HCT116 (cell line): ENCODE measurements around the gene IMPDH1. TPM values are rescaled to one million over a fixed set of nuclear protein-coding genes. Genes with fewer than 3 reads are reported as not detected.

ENCODE experiments used
- ATAC-seq: fragments of 200-7000 bp; cut with Tn5 transposase; 2 replicates; pipeline ENCODE4 v1.9.1; 2020; ENCODE audit warnings: mild to moderate bottlenecking, moderate library complexity
- BruUV-seq: library from RNA; stranded (reverse); fragments of 400-500 nt; replicated peaks from 2 replicates; lab custom pipeline; 2021; lab: Mats Ljungman, UMichigan
- CTCF ChIA-PET: fragments of 300-600 bp; sonication (Branson Sonifier 250); formaldehyde crosslinking; loops from one replicate; lab custom pipeline; 2021; ENCODE audit warnings: antibody characterized with exemption; lab: Charles Lee
- POLR2A ChIA-PET: fragments of 300-600, 350-600 bp; sonication (Branson Sonifier 250); formaldehyde crosslinking; loops from one replicate; lab custom pipeline; 2021; ENCODE audit warnings: antibody characterized with exemption; lab: Charles Lee
- RAD21 ChIA-PET, 2 experiments: fragments of 300-600 bp; sonication (Branson Sonifier 250); formaldehyde crosslinking; loops; one replicate each; lab custom pipeline; 2023; ENCODE audit warnings: low total read pairs in 2 of 2; ENCODE audit not compliant: uncharacterized antibody in 2 of 2, unreplicated experiment in 2 of 2, low non-redundant PET in 1 of 2; lab: Charles Lee
- DNase-seq: peaks from one replicate; pipeline ENCODE4 v3.0.0-alpha.2; 2010; ENCODE audit warnings: low read depth, low spot score
- H2AFZ ChIP-seq: fragments of 200-600 bp; shearing (Covaris generic), sonication (generic); 2 replicates; pipeline ENCODE4 v1.6.1; 2017; ENCODE audit warnings: low read depth, mixed run types, mixed read lengths, antibody characterized with exemption, low read length; ENCODE audit not compliant: poor library complexity, severe bottlenecking
- H3K27ac ChIP-seq: 2 replicates; pipeline ENCODE4 v1.5.1; 2012; ENCODE audit warnings: low read depth, low read length
- H3K27me3 ChIP-seq: fragments of 200-600 bp; sonication (generic); 2 replicates; pipeline ENCODE4 v1.6.1; 2016; ENCODE audit warnings: mixed run types, low read length, mixed read lengths; ENCODE audit not compliant: insufficient read depth
- H3K36me3 ChIP-seq, 2 experiments: fragments of 200-500 bp in 1 of 2; fragments of 200-600 bp in 1 of 2; sonication (Bioruptor generic) in 1 of 2; sonication (generic) in 1 of 2; 2 replicates each; pipeline versions ENCODE4 v1.5.1 to v1.6.1; 2014 to 2016; ENCODE audit warnings: low read length in 2 of 2, inconsistent platforms in 1 of 2, mixed read lengths in 1 of 2, mixed run types in 1 of 2; ENCODE audit not compliant: insufficient read depth in 2 of 2, control insufficient read depth in 1 of 2
- H3K4me1 ChIP-seq, 2 experiments: fragments of 200-600 bp in 1 of 2; sonication (generic) in 1 of 2; 2 replicates each; pipeline versions ENCODE4 v1.5.1 to v1.6.1; 2012 to 2017; ENCODE audit warnings: low read length in 2 of 2, inconsistent platforms in 1 of 2, mild to moderate bottlenecking in 1 of 2, mixed read lengths in 1 of 2, mixed run types in 1 of 2, moderate library complexity in 1 of 2; ENCODE audit not compliant: insufficient read depth in 2 of 2, control insufficient read depth in 1 of 2
- H3K4me2 ChIP-seq: fragments of 200-600 bp; sonication (generic); 2 replicates; pipeline ENCODE4 v1.6.1; 2017; ENCODE audit warnings: mixed run types, low read length, mixed read lengths
- H3K4me3 ChIP-seq, 2 experiments: fragments of 200-600 bp in 1 of 2; sonication (generic) in 1 of 2; replicated peaks in 1 of 2; 2 replicates each; pipeline ENCODE4 v1.5.1; 2011 to 2016; ENCODE audit warnings: low read length in 2 of 2, control low read depth in 1 of 2, low read depth in 1 of 2, mild to moderate bottlenecking in 1 of 2, mixed read lengths in 1 of 2, mixed run types in 1 of 2
- H3K79me2 ChIP-seq: fragments of 200-600 bp; sonication (generic); 2 replicates; pipeline ENCODE4 v1.6.1; 2017; ENCODE audit warnings: mild to moderate bottlenecking, mixed run types, low read length, moderate library complexity, mixed read lengths; ENCODE audit not compliant: insufficient read depth
- H3K9ac ChIP-seq: fragments of 200-600 bp; sonication (generic); 2 replicates; pipeline ENCODE4 v1.6.1; 2016; ENCODE audit warnings: low read length, mixed read lengths
- H3K9me2 ChIP-seq: fragments of 200-600 bp; sonication (generic), shearing (Covaris generic); 2 replicates; pipeline ENCODE4 v1.6.1; 2017; ENCODE audit warnings: mixed run types, mild to moderate bottlenecking, moderate library complexity; ENCODE audit not compliant: insufficient read depth
- H3K9me3 ChIP-seq, 2 experiments: fragments of 200-500 bp in 1 of 2; fragments of 200-600 bp in 1 of 2; sonication (Bioruptor generic) in 1 of 2; sonication (generic) in 1 of 2; 2 replicates each; pipeline ENCODE4 v1.6.1; 2014 to 2017; ENCODE audit warnings: low read length in 2 of 2, mixed read lengths in 2 of 2, inconsistent platforms in 1 of 2, low read depth in 1 of 2, mild to moderate bottlenecking in 1 of 2, mixed run types in 1 of 2, moderate library complexity in 1 of 2; ENCODE audit not compliant: control insufficient read depth in 1 of 2, insufficient read depth in 1 of 2
- H4K20me1 ChIP-seq: fragments of 200-600 bp; sonication (generic), shearing (Covaris generic); 2 replicates; pipeline ENCODE4 v1.6.1; 2017; ENCODE audit warnings: mixed run types, mild to moderate bottlenecking, moderate library complexity; ENCODE audit not compliant: insufficient read depth
- EZH2 ChIP-seq: fragments of 200-600 bp; sonication (generic); IDR thresholded peaks from 2 replicates; pipeline ENCODE4 v1.6.1; 2017; ENCODE audit warnings: antibody characterized with exemption, mixed run types
- SP1 ChIP-seq: IDR thresholded peaks from 2 replicates; pipeline ENCODE4 v1.6.1; 2012; ENCODE audit warnings: low read depth
- TCF7L2 ChIP-seq: IDR thresholded peaks from 2 replicates; pipeline ENCODE4 v1.7.0; 2011; ENCODE audit warnings: borderline replicate concordance, inconsistent platforms; ENCODE audit not compliant: insufficient read depth, insufficient read length; ENCODE audit errors: extremely low read depth
- YY1 ChIP-seq: IDR thresholded peaks from 2 replicates; pipeline ENCODE4 v1.6.1; 2011; ENCODE audit warnings: low read length, low read depth, moderate library complexity, mild to moderate bottlenecking; ENCODE audit not compliant: insufficient replicate concordance; ENCODE audit errors: extremely low read depth
- ZNF274 ChIP-seq: fragments of 200-500 bp; sonication (Bioruptor generic); IDR thresholded peaks from 2 replicates; pipeline ENCODE4 v1.6.1; 2014; ENCODE audit warnings: mild to moderate bottlenecking, low read depth, low read length, inconsistent platforms
- intact Hi-C: fragments of 100-400 bp; cut with micrococcal nuclease; formaldehyde crosslinking; loops from 2 replicates; pipeline ENCODE4 v1.10.0; 2022
- total RNA-seq: library from RNA; stranded (reverse); gene quantifications from one replicate; pipeline ENCODE4 v1.2.1, GENCODE V29; 2021; ENCODE audit not compliant: unreplicated experiment
- TF ChIP-seq, protein P1 (sequence below): IDR thresholded peaks from 2 replicates; pipeline ENCODE4 v1.6.1; 2011; ENCODE audit warnings: mild to moderate bottlenecking, low read length, moderate library complexity; ENCODE audit not compliant: insufficient replicate concordance; ENCODE audit errors: extremely low read depth
- TF ChIP-seq, protein P2 (sequence below): IDR thresholded peaks from 2 replicates; pipeline ENCODE4 v1.6.1; 2012; ENCODE audit warnings: low read depth

The IMPDH1 gene
- total RNA-seq, 1 experiment from 2014 or later = 98.2 TPM

DNA sequence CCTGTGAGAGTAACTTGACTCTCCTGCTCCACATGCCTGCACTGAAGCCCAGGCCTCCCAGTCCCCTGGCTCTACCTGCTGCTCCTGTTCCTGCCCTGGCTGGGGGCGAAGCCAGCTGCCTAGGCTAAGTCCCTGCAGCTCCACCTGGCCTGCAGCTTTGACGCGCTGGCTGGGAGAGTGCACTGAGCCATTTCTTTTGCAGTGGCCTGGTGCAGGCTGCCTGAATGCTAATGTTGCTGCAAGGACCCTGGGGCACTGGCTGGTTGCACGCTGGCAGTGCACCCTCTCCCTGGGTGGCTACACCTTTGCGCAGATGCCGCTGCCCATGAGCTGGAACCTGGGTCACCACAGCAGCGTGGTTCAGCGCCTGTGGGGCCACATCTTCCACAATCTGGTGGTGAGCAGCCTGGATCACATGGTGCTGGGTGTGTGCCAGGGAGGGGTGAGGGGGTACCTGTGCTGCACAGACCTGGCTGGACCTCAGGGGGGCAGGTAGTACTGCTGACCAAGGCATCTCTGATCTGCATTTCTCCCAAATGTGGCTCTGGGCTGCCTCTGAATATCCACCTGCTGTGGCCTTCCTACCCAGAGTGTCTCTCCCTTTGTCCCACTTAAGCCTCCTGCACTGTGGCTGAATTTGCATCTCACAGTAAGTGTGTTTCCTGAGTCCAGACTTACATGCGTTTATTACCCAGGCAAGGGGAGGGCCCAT, 20.0 kb downstream of the IMPDH1 start:
- ChIA-PET RAD21 (no interaction called here), CTCF (interaction anchor here (0.9 to 5.9 kb wide), 2 partner anchors 8 to 42 kb away, joined by 5 to 134 read pairs; no protein-coding TSS in a partner anchor), POLR2A (interaction anchor here (0.6 kb wide), 1 partner anchor 47 kb away, joined by 3 read pairs; no protein-coding TSS in a partner anchor)
- Histone ChIP-seq H3K4me2 (no peak overlapping the region), H3K36me3 (peaks cover 3 to 18% of the 10 kb centered on the region in 2 experiments; a peak in 3 of 4 replicates), H2AFZ (no peak overlapping the region), H3K9me2 (no peaks in the 10 kb centered on the region), H3K79me2 (no peaks in the 10 kb centered on the region), H4K20me1 (no peaks in the 10 kb centered on the region), H3K4me3 (no peak overlapping the region), H3K9ac (no peak overlapping the region), H3K4me1 (no peaks in the 10 kb centered on the region), H3K9me3 (no peaks in the 10 kb centered on the region), H3K27ac (no peak overlapping the region), H3K27me3 (no peaks in the 10 kb centered on the region)
- no peak for DNase-seq
- no TSS peak for BruUV-seq
- TF ChIP-seq ZNF274 = no peak
- TF ChIP-seq, protein P1, sequence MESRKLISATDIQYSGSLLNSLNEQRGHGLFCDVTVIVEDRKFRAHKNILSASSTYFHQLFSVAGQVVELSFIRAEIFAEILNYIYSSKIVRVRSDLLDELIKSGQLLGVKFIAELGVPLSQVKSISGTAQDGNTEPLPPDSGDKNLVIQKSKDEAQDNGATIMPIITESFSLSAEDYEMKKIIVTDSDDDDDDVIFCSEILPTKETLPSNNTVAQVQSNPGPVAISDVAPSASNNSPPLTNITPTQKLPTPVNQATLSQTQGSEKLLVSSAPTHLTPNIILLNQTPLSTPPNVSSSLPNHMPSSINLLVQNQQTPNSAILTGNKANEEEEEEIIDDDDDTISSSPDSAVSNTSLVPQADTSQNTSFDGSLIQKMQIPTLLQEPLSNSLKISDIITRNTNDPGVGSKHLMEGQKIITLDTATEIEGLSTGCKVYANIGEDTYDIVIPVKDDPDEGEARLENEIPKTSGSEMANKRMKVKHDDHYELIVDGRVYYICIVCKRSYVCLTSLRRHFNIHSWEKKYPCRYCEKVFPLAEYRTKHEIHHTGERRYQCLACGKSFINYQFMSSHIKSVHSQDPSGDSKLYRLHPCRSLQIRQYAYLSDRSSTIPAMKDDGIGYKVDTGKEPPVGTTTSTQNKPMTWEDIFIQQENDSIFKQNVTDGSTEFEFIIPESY = no peak
- TF ChIP-seq, protein P2, sequence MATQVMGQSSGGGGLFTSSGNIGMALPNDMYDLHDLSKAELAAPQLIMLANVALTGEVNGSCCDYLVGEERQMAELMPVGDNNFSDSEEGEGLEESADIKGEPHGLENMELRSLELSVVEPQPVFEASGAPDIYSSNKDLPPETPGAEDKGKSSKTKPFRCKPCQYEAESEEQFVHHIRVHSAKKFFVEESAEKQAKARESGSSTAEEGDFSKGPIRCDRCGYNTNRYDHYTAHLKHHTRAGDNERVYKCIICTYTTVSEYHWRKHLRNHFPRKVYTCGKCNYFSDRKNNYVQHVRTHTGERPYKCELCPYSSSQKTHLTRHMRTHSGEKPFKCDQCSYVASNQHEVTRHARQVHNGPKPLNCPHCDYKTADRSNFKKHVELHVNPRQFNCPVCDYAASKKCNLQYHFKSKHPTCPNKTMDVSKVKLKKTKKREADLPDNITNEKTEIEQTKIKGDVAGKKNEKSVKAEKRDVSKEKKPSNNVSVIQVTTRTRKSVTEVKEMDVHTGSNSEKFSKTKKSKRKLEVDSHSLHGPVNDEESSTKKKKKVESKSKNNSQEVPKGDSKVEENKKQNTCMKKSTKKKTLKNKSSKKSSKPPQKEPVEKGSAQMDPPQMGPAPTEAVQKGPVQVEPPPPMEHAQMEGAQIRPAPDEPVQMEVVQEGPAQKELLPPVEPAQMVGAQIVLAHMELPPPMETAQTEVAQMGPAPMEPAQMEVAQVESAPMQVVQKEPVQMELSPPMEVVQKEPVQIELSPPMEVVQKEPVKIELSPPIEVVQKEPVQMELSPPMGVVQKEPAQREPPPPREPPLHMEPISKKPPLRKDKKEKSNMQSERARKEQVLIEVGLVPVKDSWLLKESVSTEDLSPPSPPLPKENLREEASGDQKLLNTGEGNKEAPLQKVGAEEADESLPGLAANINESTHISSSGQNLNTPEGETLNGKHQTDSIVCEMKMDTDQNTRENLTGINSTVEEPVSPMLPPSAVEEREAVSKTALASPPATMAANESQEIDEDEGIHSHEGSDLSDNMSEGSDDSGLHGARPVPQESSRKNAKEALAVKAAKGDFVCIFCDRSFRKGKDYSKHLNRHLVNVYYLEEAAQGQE = no peak
- no peak for TF ChIP-seq SP1
- TF ChIP-seq TCF7L2 = no peak
- TF ChIP-seq EZH2 = no peak
- no peak for TF ChIP-seq YY1
- intact Hi-C loops = no loop called here
- ATAC-seq = no peak
